ENCODE measurements around the gene RMDN2. TPM values are rescaled to one million over a fixed set of nuclear protein-coding genes. Genes with fewer than 3 reads are reported as not detected.
"Not testable (repeated sequence)": the region's sequence is repeated elsewhere in the genome, so short reads cannot be mapped to it uniquely, and the experiment has no call there.

Gene RMDN2
- total RNA-seq, 3 donors from 2014 or later = 9.8 to 14.4 (median 11.5) TPM

- H3K27ac ChIP-seq = no peak overlapping the region
- DNase-seq (ENCODE audit: low spot score in 2 of 2) = no peak
- TF ChIP-seq POLR2A (IDR thresholded peaks at IDR 0.05) (no peak), CTCF (IDR thresholded peaks at IDR 0.05) (no peak), POLR2AphosphoS5 (IDR thresholded peaks at IDR 0.05) (no peak)
- no peaks in the 10 kb centered on the region for H3K27me3 ChIP-seq
- H3K36me3 ChIP-seq = no peaks in the 10 kb centered on the region
- H3K4me3 ChIP-seq = no peak overlapping the region
- intact Hi-C loops (cut with DNase I; ENCODE audit: low total_unique reads) = no loop called here
- no peaks in the 10 kb centered on the region for H3K9me3 ChIP-seq
- no peaks in the 10 kb centered on the region for H3K4me1 ChIP-seq
These were observed 62.1 kb downstream of the RMDN2 start for GRCh38 chr2:37987098-37987775.

- no peak for TF ChIP-seq CTCF (IDR thresholded peaks at IDR 0.05)
- no peak for TF ChIP-seq POLR2A (IDR thresholded peaks at IDR 0.05)
- no peak for TF ChIP-seq POLR2AphosphoS5 (IDR thresholded peaks at IDR 0.05)
- intact Hi-C loops (cut with DNase I; ENCODE audit: low total_unique reads) = loop anchor here (5.0 kb wide), 1 partner anchor 515 kb away; no protein-coding TSS in a partner anchor
- Histone ChIP-seq H3K27ac (no peak overlapping the region), H3K9me3 (no peaks in the 10 kb centered on the region), H3K36me3 (no peaks in the 10 kb centered on the region), H3K4me1 (no peaks in the 10 kb centered on the region), H3K4me3 (no peak overlapping the region), H3K27me3 (no peaks in the 10 kb centered on the region)
- no peak for DNase-seq (ENCODE audit: low spot score in 2 of 2)
These were observed 67.5 kb downstream of the RMDN2 start for GRCh38 chr2:37992601-37993000.

GRCh38 chr2:37993143-37993542 lies 68.1 kb downstream of the RMDN2 start:
- no peak for TF ChIP-seq CTCF (IDR thresholded peaks at IDR 0.05)
- no peak for TF ChIP-seq POLR2AphosphoS5 (IDR thresholded peaks at IDR 0.05)
- TF ChIP-seq POLR2A (IDR thresholded peaks at IDR 0.05) = no peak
- intact Hi-C loops (cut with DNase I; ENCODE audit: low total_unique reads) = loop anchor here (5.0 kb wide), 1 partner anchor 514 kb away; no protein-coding TSS in a partner anchor
- H3K4me3 ChIP-seq = no peak overlapping the region
- no peak overlapping the region for H3K27ac ChIP-seq
- no peaks in the 10 kb centered on the region for H3K27me3 ChIP-seq
- no peak for DNase-seq (ENCODE audit: low spot score in 2 of 2)
- no peaks in the 10 kb centered on the region for H3K4me1 ChIP-seq
- no peaks in the 10 kb centered on the region for H3K36me3 ChIP-seq
- no peaks in the 10 kb centered on the region for H3K9me3 ChIP-seq

DNA sequence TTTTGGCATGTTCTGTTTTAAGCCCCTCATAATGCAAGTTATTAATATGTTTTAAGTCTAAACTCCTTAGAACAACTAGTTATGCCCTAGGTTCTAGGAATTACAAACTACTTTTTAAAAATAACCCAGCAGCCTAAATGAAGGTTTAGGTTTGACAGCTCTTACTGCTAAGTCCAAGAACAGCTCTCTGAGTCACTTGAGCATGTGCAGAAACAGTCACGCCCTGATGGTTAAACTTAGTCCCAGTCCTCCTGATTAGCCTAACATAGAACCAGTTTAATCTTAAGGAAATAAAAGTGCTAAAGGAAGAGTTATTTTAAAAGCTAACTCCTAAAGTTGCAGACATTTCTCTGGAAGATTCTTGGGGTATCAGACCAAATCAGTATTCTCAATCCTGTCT lies 72.5 kb downstream of the RMDN2 start:
- Histone ChIP-seq H3K36me3 (no peaks in the 10 kb centered on the region), H3K4me1 (no peaks in the 10 kb centered on the region), H3K27ac (no peak overlapping the region), H3K9me3 (peaks cover 5 to 10% of the 10 kb centered on the region in 2 donors), H3K4me3 (no peak overlapping the region), H3K27me3 (no peaks in the 10 kb centered on the region)
- TF ChIP-seq CTCF (IDR thresholded peaks at IDR 0.05) (no peak), POLR2AphosphoS5 (IDR thresholded peaks at IDR 0.05) (no peak), POLR2A (IDR thresholded peaks at IDR 0.05) (no peak)
- DNase-seq (ENCODE audit: low spot score in 2 of 2) = no peak
- intact Hi-C loops (cut with DNase I; ENCODE audit: low total_unique reads) = no loop called here

DNA sequence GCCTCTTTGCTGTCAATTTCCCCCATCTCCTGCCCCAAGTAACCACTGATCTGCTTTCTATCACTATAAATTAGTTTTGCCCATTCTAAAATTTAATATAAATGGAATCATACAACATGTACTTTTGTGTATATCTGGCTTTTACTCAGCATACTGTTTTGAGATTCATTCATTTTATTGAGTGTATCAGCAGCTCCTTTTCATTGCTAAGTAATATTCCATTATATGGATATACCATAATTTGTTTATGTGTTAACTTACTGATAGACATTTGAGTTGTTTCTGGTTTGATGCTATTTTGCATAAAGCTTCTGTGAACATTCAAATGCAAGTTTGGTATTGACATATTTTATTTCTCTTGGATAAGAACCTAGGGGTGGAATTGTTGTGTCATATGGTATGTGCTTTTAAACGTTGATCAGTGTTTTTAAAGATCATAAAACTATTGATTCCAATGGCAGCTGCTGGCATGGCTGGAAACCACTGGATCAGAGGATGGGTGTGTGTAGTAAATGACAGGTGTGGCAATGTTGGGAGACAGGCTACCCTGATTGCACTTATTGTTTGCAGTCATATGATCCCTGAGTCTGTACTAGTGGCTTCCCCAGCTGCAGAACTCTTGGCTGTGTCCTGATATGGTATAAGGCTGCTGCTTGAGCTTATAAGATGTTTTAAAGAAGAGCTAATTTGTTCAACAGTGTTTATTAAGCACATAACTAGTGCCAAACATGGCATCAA lies 75.6 kb downstream of the RMDN2 start:
- no peak for TF ChIP-seq CTCF (IDR thresholded peaks at IDR 0.05)
- no peak for TF ChIP-seq POLR2A (IDR thresholded peaks at IDR 0.05)
- TF ChIP-seq POLR2AphosphoS5 (IDR thresholded peaks at IDR 0.05) = no peak
- Histone ChIP-seq H3K4me1 (no peaks in the 10 kb centered on the region), H3K27me3 (no peaks in the 10 kb centered on the region), H3K9me3 (peaks cover 5 to 10% of the 10 kb centered on the region in 2 donors), H3K36me3 (no peaks in the 10 kb centered on the region), H3K27ac (no peak overlapping the region), H3K4me3 (no peak overlapping the region)
- no peak for DNase-seq (ENCODE audit: low spot score in 2 of 2)
- intact Hi-C loops (cut with DNase I; ENCODE audit: low total_unique reads) = no loop called here

DNA sequence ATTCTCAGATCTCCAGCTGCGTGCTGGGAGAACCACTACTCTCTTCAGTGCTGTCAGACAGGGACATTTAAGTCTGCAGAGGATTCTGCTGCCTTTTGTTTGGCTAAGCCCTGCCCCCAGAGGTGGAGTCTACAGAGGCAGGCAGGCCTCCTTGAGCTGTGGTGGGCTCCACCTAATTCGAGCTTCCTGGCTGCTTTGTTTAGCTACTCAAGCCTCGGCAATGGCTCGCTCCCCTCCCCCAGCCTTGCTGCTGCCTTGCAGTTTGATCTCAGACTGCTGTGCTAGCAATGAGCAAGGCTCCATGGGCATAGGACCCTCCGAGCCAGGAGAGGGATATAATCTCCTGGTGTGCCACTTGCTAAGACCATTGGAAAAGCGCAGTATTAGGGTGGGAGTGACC lies 85.1 kb downstream of the RMDN2 start:
- intact Hi-C loops (cut with DNase I; ENCODE audit: low total_unique reads); H3K36me3 ChIP-seq; H3K27ac ChIP-seq; H3K4me1 ChIP-seq; H3K27me3 ChIP-seq; DNase-seq (ENCODE audit: low spot score in 2 of 2); H3K4me3 ChIP-seq; H3K9me3 ChIP-seq: not testable (repeated sequence)

All from breast epithelium (tissue), 4 donors.